ENCODE results near the gene KIAA0319L. TPM values are rescaled to one million over a fixed set of nuclear protein-coding genes. Genes with fewer than 3 reads are reported as not detected.

Gene KIAA0319L
- total RNA-seq, 1 experiment from 2014 or later, result 20.9 TPM

DNA sequence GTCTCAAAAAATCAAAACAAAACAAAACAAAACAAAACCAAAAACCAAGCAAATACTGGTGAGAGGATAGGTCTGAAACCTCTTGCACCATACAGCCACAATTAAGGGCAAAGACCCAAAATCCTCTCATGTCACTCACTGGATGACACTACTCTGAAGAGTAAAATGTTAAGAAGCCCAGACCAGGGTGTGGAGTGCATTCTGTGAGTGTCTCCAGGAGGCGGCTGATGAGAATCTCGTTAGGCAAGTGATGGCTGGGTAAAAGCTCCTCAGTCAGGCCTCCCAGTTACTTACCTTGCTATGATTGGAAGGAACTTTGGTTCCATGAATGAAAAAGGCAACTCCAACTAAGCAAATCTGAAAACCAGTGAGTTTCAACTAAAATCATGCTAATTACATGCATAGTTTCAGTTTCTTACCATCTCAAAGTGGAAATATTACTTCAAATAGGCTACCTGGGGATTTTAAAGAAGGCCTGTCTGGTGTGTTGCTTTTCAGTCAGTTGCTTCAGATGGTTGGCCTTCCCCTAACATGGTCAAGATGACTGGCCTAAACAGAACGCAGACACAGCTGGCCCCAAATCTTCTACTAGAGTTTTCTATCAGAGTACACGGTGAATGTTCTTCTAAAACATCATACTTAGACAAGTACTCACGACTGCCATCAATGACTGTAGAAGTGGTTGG lies 95.1 kb downstream of the KIAA0319L start:
- no peaks in the 10 kb centered on the region for H3K79me2 ChIP-seq (ENCODE audit: low read length)
- intact Hi-C loops (cut with micrococcal nuclease), result no loop called here
- no peak overlapping the region for H3K4me3 ChIP-seq (ENCODE audit: low read length)
- CTCF ChIA-PET, result no interaction called here
- no peak overlapping the region for H3K9ac ChIP-seq (ENCODE audit: low read length)
- no peaks in the 10 kb centered on the region for H4K20me1 ChIP-seq (ENCODE audit: low read length)
- peaks cover 8% of the 10 kb centered on the region for H3K4me1 ChIP-seq (ENCODE audit: insufficient read depth, low read length)
- POLR2A ChIA-PET (ENCODE audit: unreplicated experiment), result no interaction called here
- TF ChIP-seq EZH2phosphoT487 (IDR thresholded peaks at IDR 0.05; ENCODE audit: borderline replicate concordance, low read length), result no peak
- H3K4me2 ChIP-seq (ENCODE audit: low read length), result no peak overlapping the region
- no peak overlapping the region for H2AFZ ChIP-seq (ENCODE audit: low read length)
- H3K27ac ChIP-seq (ENCODE audit: low read length), result no peak overlapping the region
- H3K9me2 ChIP-seq (replicated peaks; ENCODE audit: low read length), result no peaks in the 10 kb centered on the region
- ATAC-seq (no peak), DNase-seq (no peak)
- no peaks in the 10 kb centered on the region for H3K27me3 ChIP-seq (ENCODE audit: low read length)
- peaks cover 18% of the 10 kb centered on the region for H3K36me3 ChIP-seq (ENCODE audit: low read depth, low read length)
- H3F3A ChIP-seq (ENCODE audit: low read length, unreplicated experiment), result peaks cover under 1% of the 10 kb centered on the region
- no peaks in the 10 kb centered on the region for H3K9me3 ChIP-seq (ENCODE audit: low read length)
- no TSS peak for BruUV-seq (replicated peaks)

DNA sequence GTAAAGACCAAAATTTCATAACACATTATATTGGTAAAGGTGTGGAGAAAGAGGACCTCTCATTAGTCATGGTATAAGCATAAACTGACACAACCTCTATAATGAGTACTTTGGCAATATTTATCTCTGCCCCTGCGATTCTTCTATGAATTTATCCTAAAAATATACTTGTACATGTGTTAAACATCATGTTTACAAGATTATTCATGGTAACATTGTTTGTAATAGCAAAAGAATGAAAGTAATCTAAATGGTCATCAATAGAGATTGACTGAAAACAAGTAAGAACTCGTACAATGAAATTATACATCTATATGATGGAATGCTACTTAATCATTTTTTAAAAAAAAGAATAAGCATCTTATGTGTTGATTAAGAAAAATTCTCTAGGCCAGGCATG lies 96.4 kb downstream of the KIAA0319L start:
- Histone ChIP-seq H2AFZ (ENCODE audit: low read length) (no peak overlapping the region), H3K27ac (ENCODE audit: low read length) (no peak overlapping the region), H3K9ac (ENCODE audit: low read length) (no peak overlapping the region), H3K4me3 (ENCODE audit: low read length) (no peak overlapping the region), H4K20me1 (ENCODE audit: low read length) (no peaks in the 10 kb centered on the region), H3K27me3 (ENCODE audit: low read length) (no peaks in the 10 kb centered on the region), H3K9me3 (ENCODE audit: low read length) (no peaks in the 10 kb centered on the region), H3K36me3 (ENCODE audit: low read depth, low read length) (peaks cover 13% of the 10 kb centered on the region), H3K4me1 (ENCODE audit: insufficient read depth, low read length) (no peaks in the 10 kb centered on the region), H3F3A (ENCODE audit: low read length, unreplicated experiment) (no peaks in the 10 kb centered on the region), H3K79me2 (ENCODE audit: low read length) (no peaks in the 10 kb centered on the region), H3K9me2 (replicated peaks; ENCODE audit: low read length) (no peaks in the 10 kb centered on the region), H3K4me2 (ENCODE audit: low read length) (no peak overlapping the region)
- CTCF ChIA-PET, result no interaction called here
- no peak for ATAC-seq
- POLR2A ChIA-PET (ENCODE audit: unreplicated experiment), result no interaction called here
- TF ChIP-seq EZH2 (IDR thresholded peaks at IDR 0.05; ENCODE audit: low read length, unreplicated experiment), result no peak
- TF ChIP-seq, protein P1, sequence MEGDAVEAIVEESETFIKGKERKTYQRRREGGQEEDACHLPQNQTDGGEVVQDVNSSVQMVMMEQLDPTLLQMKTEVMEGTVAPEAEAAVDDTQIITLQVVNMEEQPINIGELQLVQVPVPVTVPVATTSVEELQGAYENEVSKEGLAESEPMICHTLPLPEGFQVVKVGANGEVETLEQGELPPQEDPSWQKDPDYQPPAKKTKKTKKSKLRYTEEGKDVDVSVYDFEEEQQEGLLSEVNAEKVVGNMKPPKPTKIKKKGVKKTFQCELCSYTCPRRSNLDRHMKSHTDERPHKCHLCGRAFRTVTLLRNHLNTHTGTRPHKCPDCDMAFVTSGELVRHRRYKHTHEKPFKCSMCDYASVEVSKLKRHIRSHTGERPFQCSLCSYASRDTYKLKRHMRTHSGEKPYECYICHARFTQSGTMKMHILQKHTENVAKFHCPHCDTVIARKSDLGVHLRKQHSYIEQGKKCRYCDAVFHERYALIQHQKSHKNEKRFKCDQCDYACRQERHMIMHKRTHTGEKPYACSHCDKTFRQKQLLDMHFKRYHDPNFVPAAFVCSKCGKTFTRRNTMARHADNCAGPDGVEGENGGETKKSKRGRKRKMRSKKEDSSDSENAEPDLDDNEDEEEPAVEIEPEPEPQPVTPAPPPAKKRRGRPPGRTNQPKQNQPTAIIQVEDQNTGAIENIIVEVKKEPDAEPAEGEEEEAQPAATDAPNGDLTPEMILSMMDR (conservative IDR thresholded peaks at IDR 0.05; ENCODE audit: low read depth, low read length), result no peak
- TF ChIP-seq EZH2phosphoT487 (IDR thresholded peaks at IDR 0.05; ENCODE audit: borderline replicate concordance, low read length), result no peak
- BruUV-seq (replicated peaks), result no TSS peak
- no peak for DNase-seq
- intact Hi-C loops (cut with micrococcal nuclease), result no loop called here

DNA sequence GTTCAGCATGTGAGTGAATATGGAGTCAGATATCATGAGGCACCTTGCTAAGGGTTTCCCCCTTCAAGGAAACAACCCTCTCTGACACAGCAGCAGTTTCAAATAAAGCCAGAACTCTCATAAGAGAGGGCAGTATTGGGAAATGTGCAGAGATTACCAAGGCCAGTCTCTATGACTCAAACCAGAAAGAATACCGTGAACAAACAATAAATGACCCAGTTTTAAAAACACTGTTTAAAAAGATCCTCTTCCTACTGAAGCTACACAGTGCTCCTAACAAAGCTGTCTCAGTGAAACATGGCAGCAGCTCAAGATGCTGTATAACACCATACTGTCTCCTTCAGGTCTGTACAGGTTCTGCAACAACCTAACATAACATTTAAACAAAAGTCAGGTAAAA lies 102.6 kb downstream of the KIAA0319L start:
- CTCF ChIA-PET, result interaction anchor here (0.5 to 0.6 kb wide), 2 partner anchors 13 to 102 kb away, joined by 3 read pairs; no protein-coding TSS in a partner anchor
- Histone ChIP-seq H3K4me2 (ENCODE audit: low read length) (peak overlapping the region; percentile 4; the same call in 1 of the 2 replicates), H3K9ac (ENCODE audit: low read length) (no peak overlapping the region), H3K79me2 (ENCODE audit: low read length) (no peaks in the 10 kb centered on the region), H3K4me3 (ENCODE audit: low read length) (no peak overlapping the region), H3K27ac (ENCODE audit: low read length) (peak overlapping the region; percentile 57), H3K36me3 (ENCODE audit: low read depth, low read length) (peaks cover 10% of the 10 kb centered on the region), H3K9me3 (ENCODE audit: low read length) (no peaks in the 10 kb centered on the region), H3K9me2 (replicated peaks; ENCODE audit: low read length) (no peaks in the 10 kb centered on the region), H4K20me1 (ENCODE audit: low read length) (no peaks in the 10 kb centered on the region), H3K4me1 (ENCODE audit: insufficient read depth, low read length) (peaks cover 17% of the 10 kb centered on the region), H3F3A (ENCODE audit: low read length, unreplicated experiment) (no peaks in the 10 kb centered on the region), H2AFZ (ENCODE audit: low read length) (no peak overlapping the region), H3K27me3 (ENCODE audit: low read length) (no peaks in the 10 kb centered on the region)
- BruUV-seq (replicated peaks), result no TSS peak
- POLR2A ChIA-PET (ENCODE audit: unreplicated experiment), result interaction anchor here (0.7 kb wide), 1 partner anchor 101 kb away, joined by 3 read pairs; no protein-coding TSS in a partner anchor
- ATAC-seq, result peak; percentile 68
- intact Hi-C loops (cut with micrococcal nuclease), result loop anchor here (5.0 kb wide), 2 partner anchors 53 to 318 kb away; no protein-coding TSS in a partner anchor
- DNase-seq, result peak; percentile 68
- TF ChIP-seq EZH2phosphoT487 (IDR thresholded peaks at IDR 0.05; ENCODE audit: borderline replicate concordance, low read length), result no peak
- TF ChIP-seq, protein P1 (conservative IDR thresholded peaks at IDR 0.05; ENCODE audit: low read depth, low read length), result peak; percentile 60

All from PC-3 (cell line).